Lower leg skin (tissue), 4 donors: ENCODE results near the gene UBE2V1. TPM values are rescaled to one million over a fixed set of nuclear protein-coding genes. Genes with fewer than 3 reads are reported as not detected.

Source experiments
- DNase-seq, 2 donors: peaks; one replicate each; pipeline ENCODE4 v3.0.0-alpha.2; 2019; ENCODE audit warnings: low spot score in 2 of 2
- H3K4me3 ChIP-seq: fragments of 200-600 bp; sonication (generic); 2 replicates; pipeline ENCODE4 v1.5.1; 2017; ENCODE audit warnings: mild to moderate bottlenecking, low read depth; ENCODE audit not compliant: poor library complexity, severe bottlenecking
- POLR2A ChIP-seq, 2 donors: fragments of 450-650 bp; IDR thresholded peaks; one replicate each; pipeline ENCODE4 v1.6.1; 2016 to 2017; ENCODE audit warnings: antibody characterized with exemption in 2 of 2, mild to moderate bottlenecking in 1 of 2, moderate library complexity in 1 of 2
- WGBS, 2 donors: methylation state at CpG; one replicate each; pipeline ENCODE4 v1.1.5; 2018; 5-methylcytosine and 5-hydroxymethylcytosine counted together
- intact Hi-C: fragments of 100-400 bp; cut with DNase I; formaldehyde crosslinking; loops from one replicate; pipeline ENCODE4 v1.15.0; 2023; ENCODE audit warnings: low total_unique reads
- total RNA-seq, 4 donors: library from RNA; depleted of rRNA; stranded (reverse); fragments of >200 nt; gene quantifications; one replicate each; pipeline ENCODE4 v1.1.0, GENCODE V29; 2016
- TF ChIP-seq, protein P1 (sequence below), 3 donors: fragments of 450-650 bp; IDR thresholded peaks; one replicate each; pipeline ENCODE4 v1.5.1; 2016; ENCODE audit warnings: antibody characterized with exemption in 3 of 3, mild to moderate bottlenecking in 3 of 3, moderate library complexity in 2 of 3

Gene UBE2V1
- total RNA-seq, 4 donors from 2014 or later, result 50.8 to 105 (median 75.6) TPM

DNA sequence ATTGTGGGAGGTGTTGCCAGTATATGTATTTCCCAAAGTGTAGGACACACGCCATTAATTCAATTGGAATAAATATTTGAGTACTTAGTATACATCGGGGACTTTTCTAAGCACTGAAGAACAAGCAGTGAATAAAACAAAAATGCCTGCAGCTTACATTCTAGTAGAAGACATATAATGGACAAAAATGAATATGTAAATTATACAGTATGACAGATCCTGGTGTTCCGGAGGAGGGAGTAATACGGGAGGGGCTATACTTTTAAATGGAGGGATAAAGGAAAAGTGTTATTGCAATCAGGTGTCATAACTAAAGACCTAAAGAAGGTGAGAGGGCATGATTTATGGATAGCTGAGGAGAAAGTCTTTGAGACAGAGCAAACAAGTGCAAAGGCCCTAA is 15.1 kb downstream of the UBE2V1 start:
- no peak for TF ChIP-seq POLR2A (IDR thresholded peaks at IDR 0.05)
- TF ChIP-seq, protein P1, sequence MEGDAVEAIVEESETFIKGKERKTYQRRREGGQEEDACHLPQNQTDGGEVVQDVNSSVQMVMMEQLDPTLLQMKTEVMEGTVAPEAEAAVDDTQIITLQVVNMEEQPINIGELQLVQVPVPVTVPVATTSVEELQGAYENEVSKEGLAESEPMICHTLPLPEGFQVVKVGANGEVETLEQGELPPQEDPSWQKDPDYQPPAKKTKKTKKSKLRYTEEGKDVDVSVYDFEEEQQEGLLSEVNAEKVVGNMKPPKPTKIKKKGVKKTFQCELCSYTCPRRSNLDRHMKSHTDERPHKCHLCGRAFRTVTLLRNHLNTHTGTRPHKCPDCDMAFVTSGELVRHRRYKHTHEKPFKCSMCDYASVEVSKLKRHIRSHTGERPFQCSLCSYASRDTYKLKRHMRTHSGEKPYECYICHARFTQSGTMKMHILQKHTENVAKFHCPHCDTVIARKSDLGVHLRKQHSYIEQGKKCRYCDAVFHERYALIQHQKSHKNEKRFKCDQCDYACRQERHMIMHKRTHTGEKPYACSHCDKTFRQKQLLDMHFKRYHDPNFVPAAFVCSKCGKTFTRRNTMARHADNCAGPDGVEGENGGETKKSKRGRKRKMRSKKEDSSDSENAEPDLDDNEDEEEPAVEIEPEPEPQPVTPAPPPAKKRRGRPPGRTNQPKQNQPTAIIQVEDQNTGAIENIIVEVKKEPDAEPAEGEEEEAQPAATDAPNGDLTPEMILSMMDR (IDR thresholded peaks at IDR 0.05), result no peak
- no peak overlapping the region for H3K4me3 ChIP-seq
- DNase-seq, result no peak
- 86 to 96% methylated on average over 4 of the region's 4 CpGs for WGBS, 2 donors
- intact Hi-C loops, result no loop called here

DNA sequence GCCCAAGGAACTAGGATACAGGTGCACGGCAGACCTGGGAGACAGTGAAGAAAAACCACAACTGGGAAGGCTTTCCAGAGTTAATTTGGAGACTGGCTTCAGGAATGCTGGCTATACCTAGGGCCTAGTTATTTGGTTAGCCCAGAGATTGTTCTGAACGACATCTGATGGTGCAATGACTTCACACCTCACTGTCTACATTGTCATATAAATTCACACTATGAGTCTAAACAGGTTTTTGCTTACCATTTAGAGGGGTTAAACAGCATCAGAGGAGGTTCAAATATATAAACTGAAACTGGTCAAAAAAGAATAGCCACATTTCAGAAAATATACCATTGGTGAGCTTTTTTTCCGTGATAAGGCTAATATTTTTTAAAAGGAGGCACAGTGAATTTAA is 16.7 kb downstream of the UBE2V1 start:
- intact Hi-C loops, result no loop called here
- no peak for DNase-seq
- TF ChIP-seq POLR2A (IDR thresholded peaks at IDR 0.05), result no peak
- TF ChIP-seq, protein P1 (IDR thresholded peaks at IDR 0.05), result no peak
- WGBS, 2 donors, result 83 to 84% methylated on average over 3 of the region's 3 CpGs
- H3K4me3 ChIP-seq, result no peak overlapping the region

DNA sequence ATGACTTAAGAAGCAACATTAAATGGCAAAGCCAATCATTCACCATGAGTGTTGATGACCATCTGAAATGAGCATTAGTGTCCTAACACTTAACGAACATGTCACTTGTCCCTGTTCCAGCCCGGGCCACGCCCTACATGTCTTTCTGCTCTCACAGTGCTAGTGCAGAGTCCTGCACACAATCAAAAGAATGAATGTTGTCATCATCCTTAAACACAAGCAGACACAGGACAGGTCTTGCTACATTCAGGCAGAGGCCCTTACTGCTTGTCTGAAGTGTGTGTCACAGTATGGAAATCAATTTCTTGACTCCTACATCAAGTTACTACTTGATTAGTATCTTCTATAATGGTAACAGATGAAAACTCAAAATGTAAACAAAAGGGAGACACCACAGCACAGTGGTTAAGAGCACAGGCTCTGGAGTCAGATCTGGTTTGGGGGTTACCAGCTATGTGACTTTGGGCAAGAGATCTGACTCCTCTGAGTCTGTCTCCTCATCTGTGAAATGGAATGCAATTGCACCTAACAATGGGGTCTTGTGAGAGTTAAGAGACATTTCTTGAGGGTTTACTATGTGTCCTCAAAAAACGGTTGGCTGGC is 17.4 kb downstream of the UBE2V1 start:
- no peak for TF ChIP-seq POLR2A (IDR thresholded peaks at IDR 0.05)
- TF ChIP-seq, protein P1 (IDR thresholded peaks at IDR 0.05), result no peak
- intact Hi-C loops, result no loop called here
- peak in 1 of 2 donors; percentile 71 for DNase-seq
- H3K4me3 ChIP-seq, result no peak overlapping the region
- 37 to 59% methylated on average over 4 of the region's 4 CpGs for WGBS, 2 donors

DNA sequence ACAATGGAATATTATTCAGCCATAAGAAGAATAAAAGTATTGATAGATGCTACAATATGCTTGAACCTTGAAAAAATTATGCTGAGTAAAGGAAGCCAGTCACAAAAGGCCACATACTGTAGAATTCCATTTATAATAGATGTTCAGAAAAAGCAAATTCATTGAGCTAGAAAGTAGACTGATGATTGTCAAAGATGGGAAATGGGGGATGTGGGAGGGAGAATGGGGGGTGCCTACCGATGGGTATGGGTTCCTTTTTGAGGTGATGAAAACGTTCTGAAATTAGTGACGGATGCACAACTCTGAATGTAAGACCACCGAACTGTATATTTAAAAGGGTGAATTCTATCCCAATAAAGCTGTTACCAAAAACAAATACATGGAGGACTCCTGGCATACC is 18.4 kb downstream of the UBE2V1 start:
- no peak overlapping the region for H3K4me3 ChIP-seq
- WGBS, 2 donors, result 89 to 95% methylated on average over 4 of the region's 4 CpGs
- intact Hi-C loops, result no loop called here
- TF ChIP-seq POLR2A (IDR thresholded peaks at IDR 0.05), result no peak
- TF ChIP-seq, protein P1 (IDR thresholded peaks at IDR 0.05), result no peak
- DNase-seq, result no peak

DNA sequence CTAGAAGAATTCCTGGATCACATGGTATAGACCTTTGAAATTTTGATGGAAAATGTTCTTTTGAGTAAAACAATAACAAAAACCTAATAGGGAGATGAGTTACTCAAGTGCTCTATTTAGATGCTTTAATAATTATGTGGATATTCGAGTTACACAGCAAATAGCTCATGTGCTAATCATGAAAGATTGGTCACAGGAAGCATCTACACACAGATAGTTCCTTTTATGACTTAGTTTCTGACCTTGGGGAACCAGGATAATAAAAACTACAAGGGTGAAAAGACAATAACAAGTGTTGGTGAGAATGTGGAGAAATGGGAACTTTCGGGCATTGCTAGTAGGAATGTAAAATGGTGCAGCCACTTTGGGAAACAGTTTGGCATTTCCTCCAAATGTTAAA is 19.7 kb downstream of the UBE2V1 start:
- DNase-seq, result no peak
- intact Hi-C loops, result no loop called here
- 86 to 87% methylated on average over 2 of the region's 2 CpGs for WGBS, 2 donors
- no peak overlapping the region for H3K4me3 ChIP-seq
- TF ChIP-seq, protein P1 (IDR thresholded peaks at IDR 0.05), result no peak
- TF ChIP-seq POLR2A (IDR thresholded peaks at IDR 0.05), result no peak

DNA sequence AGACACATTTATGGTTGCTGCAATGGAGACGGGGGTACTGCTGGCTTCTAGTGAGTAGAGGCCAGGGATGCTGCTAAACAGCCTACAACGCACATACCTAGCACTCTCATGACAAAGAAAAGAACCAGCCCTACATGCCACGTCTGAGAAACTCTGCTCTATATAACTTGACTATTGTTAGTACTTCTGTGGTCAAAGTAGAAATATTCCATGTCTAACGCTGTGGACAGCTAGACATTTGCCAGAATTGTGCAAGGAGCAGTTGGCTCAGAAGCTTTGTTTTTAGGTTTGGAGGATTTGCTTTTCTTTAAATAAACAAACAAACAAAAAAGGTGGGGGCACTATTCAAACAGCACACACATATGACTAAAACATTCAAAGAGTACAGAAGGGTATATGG is 20.5 kb downstream of the UBE2V1 start:
- WGBS, 2 donors, result 82 to 87% methylated on average over 4 of the region's 4 CpGs
- intact Hi-C loops, result no loop called here
- H3K4me3 ChIP-seq, result no peak overlapping the region
- no peak for TF ChIP-seq POLR2A (IDR thresholded peaks at IDR 0.05)
- TF ChIP-seq, protein P1 (IDR thresholded peaks at IDR 0.05), result no peak
- no peak for DNase-seq
